Activated CD4-positive, alpha-beta T cell treated with anti-CD3 and anti-CD28 coated beads for 4 hours (primary cell): ENCODE measurements around the gene CBLN3.
A peak's percentile ranks its signal among the peaks of the same experiment; 100 is the strongest.
"Not testable (repeated sequence)": the region's sequence is repeated elsewhere in the genome, so short reads cannot be mapped to it uniquely, and the experiment has no call there.

ENCODE experiments used
- DNase-seq, 2 donors: peaks; one replicate each; pipeline ENCODE4 v3.0.0-alpha.2; 2020

CBLN3 gene

GRCh38 chr14:24399999-24400718, 29.3 kb downstream of the CBLN3 start:
- DNase-seq: no peak

GRCh38 chr14:24399447-24399822, 30.0 kb downstream of the CBLN3 start:
- no peak for DNase-seq

GRCh38 chr14:24398653-24399446, 30.6 kb downstream of the CBLN3 start, which contains the start of gene NYNRIN:
Gene NYNRIN (plus strand): TSS chr14:24399003. CDS start chr14:24399247, 244 bp downstream.
- DNase-seq: peak in 1 of 2 donors; percentile 16

GRCh38 chr14:24398293-24398652, 31.2 kb downstream of the CBLN3 start:
- no peak for DNase-seq

- DNase-seq: no peak
These were observed 31.7 kb downstream of the CBLN3 start for GRCh38 chr14:24397639-24398292.

GRCh38 chr14:24395609-24396582, 33.6 kb downstream of the CBLN3 start:
- no peak for DNase-seq

GRCh38 chr14:24394275-24394674, 35.2 kb downstream of the CBLN3 start:
- DNase-seq: no peak

GRCh38 chr14:24392325-24393091, 37.0 kb downstream of the CBLN3 start:
- DNase-seq: no peak

- no peak for DNase-seq
These were observed 38.6 kb downstream of the CBLN3 start for GRCh38 chr14:24390701-24391468.

GRCh38 chr14:24389226-24389848, 40.1 kb downstream of the CBLN3 start:
- DNase-seq: no peak

- DNase-seq: no peak
These were observed 40.8 kb downstream of the CBLN3 start for GRCh38 chr14:24388474-24389179.

GRCh38 chr14:24387579-24387978, 41.9 kb downstream of the CBLN3 start:
- DNase-seq: not testable (repeated sequence)

GRCh38 chr14:24387009-24387345, 42.5 kb downstream of the CBLN3 start:
- no peak for DNase-seq

GRCh38 chr14:24385524-24385923, 43.9 kb downstream of the CBLN3 start:
- no peak for DNase-seq

- DNase-seq: no peak
These were observed 45.3 kb downstream of the CBLN3 start for GRCh38 chr14:24384169-24384568.

- no peak for DNase-seq
These were observed 47.5 kb downstream of the CBLN3 start for GRCh38 chr14:24382064-24382371.

GRCh38 chr14:24381363-24382063, 48.0 kb downstream of the CBLN3 start:
- DNase-seq: no peak

- no peak for DNase-seq
These were observed 49.3 kb downstream of the CBLN3 start for GRCh38 chr14:24379907-24380730.
